GM20431 (cell line): Measurements from ENCODE around the gene CEP57L1.
"Not testable (repeated sequence)": the region's sequence is repeated elsewhere in the genome, so short reads cannot be mapped to it uniquely, and the experiment has no call there.

Source experiments
- in situ Hi-C: fragments of 300-500 bp; cut with MseI, MboI; formaldehyde crosslinking; loops from one replicate; pipeline ENCODE4 v1.15.0; 2020; ENCODE audit warnings: low sequenced_read_pairs; ENCODE audit not compliant: unreplicated experiment

The CEP57L1 gene

GRCh38 chr6:109102762-109103161 is 7.5 kb downstream of the CEP57L1 start:
- in situ Hi-C loops, result no loop called here

- in situ Hi-C loops, result no loop called here
These were observed 8.6 kb downstream of the CEP57L1 start for GRCh38 chr6:109103942-109104341.

- in situ Hi-C loops, result no loop called here
These were observed 9.2 kb downstream of the CEP57L1 start for GRCh38 chr6:109104512-109104911.

- in situ Hi-C loops, result no loop called here
These were observed 10.4 kb downstream of the CEP57L1 start for GRCh38 chr6:109105681-109106080.

GRCh38 chr6:109109663-109110062 is 14.4 kb downstream of the CEP57L1 start:
- in situ Hi-C loops, result not testable (repeated sequence)

GRCh38 chr6:109112663-109113062 is 17.4 kb downstream of the CEP57L1 start:
- in situ Hi-C loops, result not testable (repeated sequence)

- in situ Hi-C loops, result no loop called here
These were observed 22.2 kb downstream of the CEP57L1 start for GRCh38 chr6:109117346-109118035.

- in situ Hi-C loops, result no loop called here
These were observed 23.0 kb downstream of the CEP57L1 start for GRCh38 chr6:109118337-109118736.

GRCh38 chr6:109118871-109119354 is 23.6 kb downstream of the CEP57L1 start:
- in situ Hi-C loops, result no loop called here

GRCh38 chr6:109121411-109121810 is 26.1 kb downstream of the CEP57L1 start:
- in situ Hi-C loops, result no loop called here

- in situ Hi-C loops, result no loop called here
These were observed 28.9 kb downstream of the CEP57L1 start for GRCh38 chr6:109124219-109124618.

GRCh38 chr6:109125504-109125903 is 30.2 kb downstream of the CEP57L1 start:
- in situ Hi-C loops, result no loop called here

GRCh38 chr6:109130065-109130464 is 34.8 kb downstream of the CEP57L1 start:
- in situ Hi-C loops, result no loop called here

GRCh38 chr6:109135600-109135999 is 40.3 kb downstream of the CEP57L1 start:
- in situ Hi-C loops, result not testable (repeated sequence)

- in situ Hi-C loops, result not testable (repeated sequence)
These were observed 40.7 kb downstream of the CEP57L1 start for GRCh38 chr6:109136039-109136438.

- in situ Hi-C loops, result not testable (repeated sequence)
These were observed 41.2 kb downstream of the CEP57L1 start for GRCh38 chr6:109136530-109136929.

- in situ Hi-C loops, result no loop called here
These were observed 43.8 kb downstream of the CEP57L1 start for GRCh38 chr6:109139109-109139508.

- in situ Hi-C loops, result not testable (repeated sequence)
These were observed 46.8 kb downstream of the CEP57L1 start for GRCh38 chr6:109142067-109142466.

GRCh38 chr6:109143191-109143590 is 47.9 kb downstream of the CEP57L1 start:
- in situ Hi-C loops, result no loop called here

- in situ Hi-C loops, result not testable (repeated sequence)
These were observed 52.9 kb downstream of the CEP57L1 start for GRCh38 chr6:109148251-109148650.

- in situ Hi-C loops, result not testable (repeated sequence)
These were observed 53.4 kb downstream of the CEP57L1 start for GRCh38 chr6:109148716-109149115.

GRCh38 chr6:109153752-109154151 is 58.4 kb downstream of the CEP57L1 start:
- in situ Hi-C loops, result no loop called here
